ENCODE measurements around the gene BMPER.

Gene BMPER

DNA sequence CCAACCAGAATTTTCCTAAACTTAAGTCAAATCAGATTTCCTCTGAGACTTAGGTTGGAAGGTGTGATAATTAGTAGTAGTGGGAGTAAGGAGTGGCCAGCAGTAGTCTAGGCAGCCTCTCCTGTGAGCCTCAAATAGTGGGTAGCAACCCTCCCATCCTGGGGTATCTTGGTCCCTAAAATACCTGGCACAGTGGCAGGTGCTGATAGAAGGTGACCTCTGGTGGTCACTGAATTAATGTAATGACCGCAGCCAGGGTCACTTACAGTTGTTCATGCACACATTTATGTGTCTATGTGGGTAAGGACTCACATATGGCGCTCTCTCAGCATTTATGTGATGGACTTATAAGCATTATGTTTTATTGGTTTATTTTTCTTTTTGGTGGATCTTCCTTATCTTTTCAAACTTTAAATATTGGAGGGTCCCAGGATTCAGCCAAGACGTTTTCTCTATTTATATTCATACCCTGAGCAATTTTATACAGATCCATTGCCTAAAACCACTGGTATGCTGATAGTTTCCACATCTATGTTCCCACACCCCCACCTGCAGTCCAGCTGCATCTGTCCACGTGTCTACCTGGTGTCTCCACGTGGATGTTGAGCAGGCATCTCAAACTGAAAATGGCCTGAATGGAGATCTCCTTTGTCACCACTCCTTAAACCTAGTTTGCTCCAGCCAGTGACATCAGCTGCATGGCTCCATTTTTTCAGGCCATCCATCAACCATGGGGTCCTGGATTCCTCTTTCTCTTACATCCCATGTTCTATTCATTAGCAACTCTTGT lies 18.3 kb downstream of the BMPER start:
- DNase-seq (ENCODE audit: low spot score) = no peak

GRCh38 chr7:33926535-33926934 lies 21.2 kb downstream of the BMPER start:
- DNase-seq (ENCODE audit: low spot score) = no peak

DNA sequence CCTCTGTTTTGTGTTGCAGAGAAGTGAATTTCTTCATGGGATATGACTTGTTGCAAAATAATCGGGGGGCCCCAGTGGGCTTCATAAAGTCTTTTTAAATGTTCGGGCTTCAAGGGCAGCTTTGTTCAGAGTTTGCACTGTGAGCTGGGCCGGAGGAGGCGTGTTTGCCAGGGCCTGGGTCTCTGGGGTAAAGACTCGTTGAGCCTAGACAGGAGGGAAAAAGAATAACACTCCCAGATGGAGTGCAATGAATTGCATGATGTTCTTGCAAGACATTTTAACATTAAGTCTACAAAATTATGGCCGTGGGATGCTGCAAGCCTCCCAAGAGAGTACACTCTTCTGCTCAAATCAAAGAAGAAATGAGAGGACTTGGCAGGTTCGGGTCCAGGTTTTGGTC lies 23.6 kb downstream of the BMPER start:
- DNase-seq (ENCODE audit: low spot score) = no peak

GRCh38 chr7:33932221-33932620 lies 26.9 kb downstream of the BMPER start:
- no peak for DNase-seq (ENCODE audit: low spot score)

- peak; percentile 83 for DNase-seq (ENCODE audit: low spot score)
These were observed 27.6 kb downstream of the BMPER start for GRCh38 chr7:33932832-33933468.

DNA sequence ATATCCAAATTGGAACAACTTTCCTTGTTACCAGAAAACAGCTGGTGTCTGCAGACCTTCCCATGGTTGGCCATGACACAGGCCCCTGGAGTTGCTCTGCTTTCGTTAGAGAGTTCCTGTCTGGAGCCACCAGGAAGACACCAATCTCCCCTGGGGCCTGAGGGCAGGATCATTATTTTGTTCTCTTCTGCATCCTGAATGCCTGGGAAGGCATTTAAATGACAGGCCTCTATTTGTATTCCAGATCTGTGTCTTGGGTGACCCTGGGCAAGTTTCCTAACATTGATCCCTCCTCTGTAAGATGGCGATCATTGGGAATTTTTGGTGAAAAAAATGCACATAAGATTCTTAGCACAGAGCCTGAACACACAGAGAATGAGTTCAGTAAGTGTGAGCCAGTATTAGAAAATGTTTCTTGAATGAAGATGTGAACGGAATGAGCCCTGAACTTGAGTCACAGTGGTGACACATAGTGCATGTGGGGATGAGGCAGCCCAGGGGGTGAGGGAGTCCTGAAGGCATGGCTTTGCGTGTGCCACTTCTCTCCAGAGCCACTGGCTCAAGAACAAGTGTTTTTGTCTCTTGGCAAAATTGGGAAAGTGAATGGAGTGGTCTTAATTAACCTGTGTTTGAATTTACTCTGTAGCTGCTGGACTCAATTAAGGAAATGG lies 28.4 kb downstream of the BMPER start:
- DNase-seq (ENCODE audit: low spot score) = peak; percentile 94

DNA sequence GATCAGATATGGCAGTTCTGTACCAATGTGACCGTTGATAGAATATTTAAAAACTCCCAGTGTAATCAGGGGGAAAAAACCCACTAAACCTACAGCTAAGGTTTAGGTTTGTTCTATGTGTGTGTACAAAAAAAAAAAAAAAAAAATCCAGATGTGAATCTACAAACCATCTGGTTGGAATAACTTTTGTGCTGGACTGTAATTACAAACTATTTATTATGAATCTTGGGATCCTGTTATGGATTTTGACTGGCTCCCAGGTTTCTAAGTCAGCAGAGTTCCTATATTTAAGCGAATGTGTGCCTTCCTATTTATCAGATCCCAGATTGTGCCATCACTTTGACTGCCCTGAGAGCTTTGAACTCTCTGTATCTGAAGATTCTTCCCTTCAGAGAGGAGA lies 29.1 kb downstream of the BMPER start:
- no peak for DNase-seq (ENCODE audit: low spot score)

GRCh38 chr7:33936503-33936902 lies 31.2 kb downstream of the BMPER start:
- DNase-seq (ENCODE audit: low spot score) = no peak

DNA sequence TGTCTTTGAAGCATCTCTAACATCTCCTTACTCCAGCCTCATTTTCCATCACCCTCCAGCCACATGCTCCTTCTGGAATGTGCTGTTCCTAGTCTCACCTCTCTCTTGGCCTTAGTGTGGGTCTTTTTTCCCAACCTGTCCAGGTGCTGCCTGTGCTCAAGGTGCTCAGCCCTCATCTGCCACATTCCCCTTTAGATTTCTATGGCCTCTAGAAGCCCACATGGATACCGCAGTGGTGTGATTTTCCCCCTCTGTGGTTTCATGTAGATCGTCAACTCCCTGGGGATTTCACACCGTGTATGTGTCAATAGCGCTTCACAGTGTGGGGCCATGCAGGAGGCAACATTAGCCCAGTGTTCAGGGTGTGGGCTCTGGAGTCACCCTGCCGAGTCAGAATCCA lies 32.5 kb downstream of the BMPER start:
- no peak for DNase-seq (ENCODE audit: low spot score)

DNA sequence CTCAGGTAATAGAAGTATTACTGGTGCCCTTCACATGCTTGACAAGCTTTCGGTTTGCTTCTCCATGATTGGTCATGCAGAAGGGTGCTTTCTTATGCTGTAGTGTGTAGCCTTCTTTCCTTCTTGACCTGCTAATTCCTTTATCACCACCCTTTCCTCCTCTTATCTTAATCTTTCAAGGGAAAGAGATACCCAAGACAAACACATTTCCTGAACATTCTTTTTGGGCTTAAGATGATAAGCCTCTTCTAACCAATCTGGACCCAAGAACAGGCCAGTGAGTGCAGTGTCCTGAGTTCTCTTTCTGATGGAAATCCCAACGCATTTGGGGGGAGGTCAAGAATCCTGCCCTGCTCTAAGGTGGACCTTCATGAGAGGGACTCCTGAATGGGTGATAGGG lies 33.8 kb downstream of the BMPER start:
- DNase-seq (ENCODE audit: low spot score) = no peak

GRCh38 chr7:33940503-33940902 lies 35.2 kb downstream of the BMPER start:
- no peak for DNase-seq (ENCODE audit: low spot score)

GRCh38 chr7:33941418-33941817 lies 36.1 kb downstream of the BMPER start:
- DNase-seq (ENCODE audit: low spot score) = no peak

DNA sequence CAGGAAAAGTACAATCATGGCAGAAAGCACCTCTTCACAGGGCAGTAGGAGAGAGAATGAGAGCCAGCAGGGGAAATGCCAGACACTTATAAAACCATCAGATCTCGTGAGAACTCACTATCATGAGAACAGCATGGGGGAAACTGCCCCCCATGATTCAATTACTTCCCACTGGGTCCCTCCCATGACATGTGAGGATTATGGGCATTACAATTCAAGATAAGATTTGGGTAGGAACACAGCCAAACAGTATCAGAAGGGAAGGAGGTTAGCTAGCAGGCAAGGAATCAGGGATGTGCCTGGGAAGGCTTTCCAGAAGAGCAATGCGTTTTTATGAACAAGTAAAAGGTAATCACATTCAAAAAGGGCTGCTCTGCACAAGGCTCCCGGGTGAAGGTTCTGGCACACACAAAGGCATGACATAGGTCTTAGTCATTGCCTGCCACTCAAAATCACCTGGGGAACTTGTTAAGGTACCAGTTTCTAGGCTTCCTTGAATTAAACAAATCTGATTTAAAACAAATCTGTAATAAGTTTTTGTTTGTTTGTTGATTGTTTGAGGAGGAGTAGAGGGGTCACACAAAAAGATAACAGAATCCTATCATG lies 40.9 kb downstream of the BMPER start:
- DNase-seq (ENCODE audit: low spot score) = peak; percentile 48

- no peak for DNase-seq (ENCODE audit: low spot score)
These were observed 44.8 kb downstream of the BMPER start for GRCh38 chr7:33950047-33950714.

DNA sequence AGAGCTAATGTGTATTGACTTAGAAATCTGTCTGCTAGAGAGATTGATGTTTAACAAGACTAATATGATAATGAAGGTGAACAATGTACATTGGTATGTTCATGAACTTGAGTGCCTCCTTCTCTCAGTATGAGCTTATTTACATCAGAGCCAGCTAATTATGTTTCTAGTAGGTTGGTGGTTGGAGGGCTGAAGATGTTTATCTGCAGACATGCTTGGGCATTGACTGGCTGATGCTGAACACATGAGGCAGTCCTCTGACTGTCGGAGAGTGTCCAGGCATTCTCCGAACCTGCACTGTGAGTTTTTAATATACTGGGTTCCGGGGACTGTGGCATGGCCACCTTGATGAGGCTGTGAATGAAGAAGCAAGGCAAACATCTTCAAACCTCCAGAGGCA lies 47.5 kb downstream of the BMPER start:
- DNase-seq (ENCODE audit: low spot score) = peak; percentile 60

- no peak for DNase-seq (ENCODE audit: low spot score)
These were observed 52.8 kb downstream of the BMPER start for GRCh38 chr7:33958104-33958503.

- DNase-seq (ENCODE audit: low spot score) = no peak
These were observed 54.3 kb downstream of the BMPER start for GRCh38 chr7:33959676-33960075.

DNA sequence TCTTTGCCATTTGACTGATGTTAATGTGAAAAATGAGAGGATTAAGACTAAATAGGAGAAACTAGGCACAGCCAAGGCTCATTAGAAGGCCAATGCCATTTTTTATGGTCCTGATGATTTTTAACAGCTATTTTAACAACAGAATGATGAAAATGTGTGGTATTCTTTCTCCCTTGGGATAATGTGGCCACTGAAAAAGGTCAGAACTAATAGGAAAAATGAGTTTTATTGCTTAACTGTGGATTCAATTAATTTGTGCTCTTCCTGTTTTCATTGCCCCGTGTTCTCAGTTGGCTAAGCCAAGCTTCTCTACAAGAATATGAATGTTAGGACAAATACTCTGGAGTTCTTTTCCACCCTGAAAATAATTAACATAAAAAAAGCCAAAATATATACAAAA lies 56.6 kb downstream of the BMPER start:
- DNase-seq (ENCODE audit: low spot score) = no peak

GRCh38 chr7:33964417-33965182 lies 59.3 kb downstream of the BMPER start:
- DNase-seq (ENCODE audit: low spot score) = peak; percentile 62

- no peak for DNase-seq (ENCODE audit: low spot score)
These were observed 59.9 kb downstream of the BMPER start for GRCh38 chr7:33965183-33965744.

- DNase-seq (ENCODE audit: low spot score) = no peak
These were observed 63.3 kb downstream of the BMPER start for GRCh38 chr7:33968591-33968990.

Data from kidney tubule cell (primary cell).